ENCODE data around the gene GGA2. TPM values are rescaled to one million over a fixed set of nuclear protein-coding genes. Genes with fewer than 3 reads are reported as not detected.
"Not testable (repeated sequence)": the region's sequence is repeated elsewhere in the genome, so short reads cannot be mapped to it uniquely, and the experiment has no call there.

Gene GGA2
- total RNA-seq, 4 donors from 2014 or later, result 36.5 to 50.5 (median 41.5) TPM

- 80 to 95% methylated on average over 2 of the region's 6 CpGs for WGBS, 2 donors (ENCODE audit: low coverage in 1 of 2)
- Histone ChIP-seq H3K27me3 (no peaks in the 10 kb centered on the region), H3K36me3 (peaks cover 0 to 61% of the 10 kb centered on the region in 2 donors), H3K9me3 (no peaks in the 10 kb centered on the region), H3K4me1 (peaks cover 0 to 11% (median 3%) of the 10 kb centered on the region in 3 donors), H3K4me3 (no peak overlapping the region), H3K27ac (no peak overlapping the region)
- no peak for ATAC-seq
- TF ChIP-seq, protein P1, sequence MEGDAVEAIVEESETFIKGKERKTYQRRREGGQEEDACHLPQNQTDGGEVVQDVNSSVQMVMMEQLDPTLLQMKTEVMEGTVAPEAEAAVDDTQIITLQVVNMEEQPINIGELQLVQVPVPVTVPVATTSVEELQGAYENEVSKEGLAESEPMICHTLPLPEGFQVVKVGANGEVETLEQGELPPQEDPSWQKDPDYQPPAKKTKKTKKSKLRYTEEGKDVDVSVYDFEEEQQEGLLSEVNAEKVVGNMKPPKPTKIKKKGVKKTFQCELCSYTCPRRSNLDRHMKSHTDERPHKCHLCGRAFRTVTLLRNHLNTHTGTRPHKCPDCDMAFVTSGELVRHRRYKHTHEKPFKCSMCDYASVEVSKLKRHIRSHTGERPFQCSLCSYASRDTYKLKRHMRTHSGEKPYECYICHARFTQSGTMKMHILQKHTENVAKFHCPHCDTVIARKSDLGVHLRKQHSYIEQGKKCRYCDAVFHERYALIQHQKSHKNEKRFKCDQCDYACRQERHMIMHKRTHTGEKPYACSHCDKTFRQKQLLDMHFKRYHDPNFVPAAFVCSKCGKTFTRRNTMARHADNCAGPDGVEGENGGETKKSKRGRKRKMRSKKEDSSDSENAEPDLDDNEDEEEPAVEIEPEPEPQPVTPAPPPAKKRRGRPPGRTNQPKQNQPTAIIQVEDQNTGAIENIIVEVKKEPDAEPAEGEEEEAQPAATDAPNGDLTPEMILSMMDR (IDR thresholded peaks at IDR 0.05), result no peak
- TF ChIP-seq EP300 (IDR thresholded peaks at IDR 0.05) (no peak), POLR2AphosphoS5 (IDR thresholded peaks at IDR 0.05) (no peak), POLR2A (IDR thresholded peaks at IDR 0.05) (no peak)
Measured at GRCh38 chr16:23552161-23552560, 41.9 kb upstream of the GGA2 start.

DNA sequence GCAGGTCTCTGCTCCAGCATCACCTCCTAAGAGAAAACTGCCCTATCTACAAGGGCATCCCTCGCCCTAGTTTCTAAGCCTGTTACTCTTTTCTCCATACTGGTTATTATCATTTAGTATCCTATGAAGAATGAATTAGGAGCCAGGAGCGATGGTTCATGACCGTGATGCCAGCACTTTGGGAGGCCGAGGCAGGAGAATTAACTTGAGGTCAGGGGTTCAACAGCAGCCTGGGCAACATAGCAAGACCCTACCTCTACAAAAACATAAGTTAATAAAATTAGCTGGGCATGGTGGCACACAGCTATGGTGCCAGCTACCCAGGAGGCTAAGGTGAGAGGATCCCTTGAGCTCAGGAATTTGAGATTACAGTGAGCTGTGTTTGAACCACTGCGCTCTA, 39.6 kb upstream of the GGA2 start:
- no peak for ATAC-seq
- Histone ChIP-seq H3K4me3 (no peak overlapping the region), H3K36me3 (peaks cover 0 to 83% of the 10 kb centered on the region in 2 donors), H3K4me1 (no peaks in the 10 kb centered on the region), H3K27ac (no peak overlapping the region), H3K27me3 (no peaks in the 10 kb centered on the region), H3K9me3 (no peaks in the 10 kb centered on the region)
- no peak for TF ChIP-seq EP300 (IDR thresholded peaks at IDR 0.05)
- no peak for TF ChIP-seq POLR2AphosphoS5 (IDR thresholded peaks at IDR 0.05)
- TF ChIP-seq, protein P1 (IDR thresholded peaks at IDR 0.05), result no peak
- no peak for TF ChIP-seq POLR2A (IDR thresholded peaks at IDR 0.05)
- WGBS, 2 donors (ENCODE audit: low coverage in 1 of 2), result 90 to 100% methylated on average over 3 to 5 of the region's 5 CpGs

DNA sequence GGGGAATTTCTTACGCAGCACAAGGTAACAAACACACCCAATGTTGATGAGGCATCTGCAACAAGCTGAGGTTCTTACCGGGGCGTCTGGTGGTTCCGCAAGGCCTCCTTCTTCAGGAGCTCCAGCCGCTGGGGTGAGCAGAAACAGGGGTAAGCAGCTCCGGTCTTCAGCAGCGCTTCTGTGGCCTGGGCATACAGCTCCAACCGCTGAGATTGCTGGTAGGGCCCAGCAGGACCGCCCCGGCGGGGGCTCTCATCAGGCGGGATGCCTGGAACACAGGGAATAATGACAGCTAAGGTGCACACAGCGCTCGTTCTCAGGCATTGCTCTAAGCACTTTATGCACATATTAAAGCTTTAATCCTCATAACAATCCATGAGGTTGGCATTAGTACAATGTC, 34.1 kb upstream of the GGA2 start:
- no peak for ATAC-seq
- no peaks in the 10 kb centered on the region for H3K9me3 ChIP-seq
- no peaks in the 10 kb centered on the region for H3K4me1 ChIP-seq
- peaks cover 0 to 100% of the 10 kb centered on the region in 2 donors for H3K36me3 ChIP-seq
- H3K4me3 ChIP-seq, result no peak overlapping the region
- no peaks in the 10 kb centered on the region for H3K27me3 ChIP-seq
- 80 to 90% methylated on average over 1 to 2 of the region's 14 CpGs for WGBS, 2 donors (ENCODE audit: low coverage in 1 of 2)
- H3K27ac ChIP-seq, result no peak overlapping the region
- TF ChIP-seq, protein P1 (IDR thresholded peaks at IDR 0.05), result no peak

- ATAC-seq, H3K4me3 ChIP-seq, H3K27ac ChIP-seq, H3K4me1 ChIP-seq, H3K27me3 ChIP-seq, H3K9me3 ChIP-seq: not testable (repeated sequence)
- H3K36me3 ChIP-seq, result peaks cover 0 to 98% of the 10 kb centered on the region in 2 donors
- WGBS, 2 donors (ENCODE audit: low coverage in 1 of 2), result 100% methylated on average over 2 to 3 of the region's 3 CpGs
Measured at GRCh38 chr16:23540817-23541178, 30.5 kb upstream of the GGA2 start.

DNA sequence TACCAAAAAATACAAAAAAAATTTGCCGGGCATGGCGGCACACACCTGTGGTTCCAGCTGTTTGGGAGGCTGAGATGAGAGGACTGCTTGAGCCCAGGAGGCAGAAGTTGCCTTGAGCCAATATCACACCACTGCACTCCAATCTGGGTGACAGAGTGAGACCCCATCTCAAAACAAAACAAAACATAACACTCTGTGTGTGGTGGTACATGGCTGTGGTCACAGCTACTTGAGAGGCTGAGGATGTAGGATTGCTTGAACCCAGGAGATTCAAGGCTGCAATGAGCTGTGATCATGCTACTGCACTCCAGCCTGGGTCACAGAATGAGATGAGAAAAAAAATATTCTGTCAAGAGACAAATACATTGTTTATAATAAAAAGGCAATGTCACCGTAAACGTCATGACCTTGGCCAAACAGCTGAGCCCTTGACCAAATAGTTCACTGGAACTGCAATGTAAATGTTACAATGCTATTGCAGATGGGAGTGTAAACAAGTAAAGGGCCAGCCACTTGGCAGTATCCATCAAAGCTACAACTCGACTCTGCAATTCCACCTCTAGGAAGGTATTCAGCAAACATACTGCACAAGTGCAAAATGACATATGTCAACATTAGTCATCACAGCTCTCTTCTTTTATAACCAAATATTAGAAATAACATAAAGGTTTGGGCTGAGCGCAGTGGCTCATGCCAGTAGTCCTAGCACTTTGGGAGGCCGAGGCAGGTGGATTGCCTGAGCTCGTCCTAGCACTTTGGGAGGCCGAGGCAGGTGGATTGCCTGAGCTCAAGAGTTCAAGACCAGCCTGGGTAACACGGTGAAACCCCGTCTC, 29.9 kb upstream of the GGA2 start:
- no peak for ATAC-seq
- 87 to 95% methylated on average over 7 to 9 of the region's 11 CpGs for WGBS, 2 donors (ENCODE audit: low coverage in 1 of 2)
- Histone ChIP-seq H3K27ac (no peak overlapping the region), H3K4me3 (no peak overlapping the region), H3K9me3 (no peaks in the 10 kb centered on the region), H3K4me1 (no peaks in the 10 kb centered on the region), H3K36me3 (peaks cover 0 to 98% of the 10 kb centered on the region in 2 donors), H3K27me3 (no peaks in the 10 kb centered on the region)
- TF ChIP-seq EP300 (IDR thresholded peaks at IDR 0.05) (no peak), POLR2A (IDR thresholded peaks at IDR 0.05) (no peak), POLR2AphosphoS5 (IDR thresholded peaks at IDR 0.05) (no peak)
- TF ChIP-seq, protein P1 (IDR thresholded peaks at IDR 0.05), result no peak

All from gastroesophageal sphincter (tissue), 4 donors.